ENCODE data around the gene NAXE.
"Not testable (repeated sequence)": the region's sequence is repeated elsewhere in the genome, so short reads cannot be mapped to it uniquely, and the experiment has no call there.

NAXE gene

DNA sequence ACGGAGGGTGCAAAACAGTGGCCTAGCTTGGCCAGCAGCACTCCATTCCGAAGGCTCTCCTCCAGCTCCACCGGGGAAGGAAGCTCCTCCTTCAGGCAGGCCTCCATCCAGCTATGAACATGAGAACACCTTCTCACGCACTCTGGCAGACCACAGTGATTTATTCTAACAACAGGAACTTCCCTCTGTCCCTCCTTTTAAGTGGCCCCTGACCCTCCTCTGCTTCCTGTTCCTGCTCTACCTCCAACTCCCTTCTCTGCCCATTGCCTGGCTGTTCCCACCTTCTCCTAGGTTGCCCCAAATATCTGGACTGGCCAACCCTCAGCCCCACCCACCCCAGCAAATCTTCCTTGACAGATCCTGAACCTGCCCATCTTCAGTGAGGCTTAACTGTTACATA lies 25.1 kb upstream of the NAXE start:
- DNase-seq (ENCODE audit: low read depth in 3 of 3, low spot score in 1 of 3), result no peak

DNA sequence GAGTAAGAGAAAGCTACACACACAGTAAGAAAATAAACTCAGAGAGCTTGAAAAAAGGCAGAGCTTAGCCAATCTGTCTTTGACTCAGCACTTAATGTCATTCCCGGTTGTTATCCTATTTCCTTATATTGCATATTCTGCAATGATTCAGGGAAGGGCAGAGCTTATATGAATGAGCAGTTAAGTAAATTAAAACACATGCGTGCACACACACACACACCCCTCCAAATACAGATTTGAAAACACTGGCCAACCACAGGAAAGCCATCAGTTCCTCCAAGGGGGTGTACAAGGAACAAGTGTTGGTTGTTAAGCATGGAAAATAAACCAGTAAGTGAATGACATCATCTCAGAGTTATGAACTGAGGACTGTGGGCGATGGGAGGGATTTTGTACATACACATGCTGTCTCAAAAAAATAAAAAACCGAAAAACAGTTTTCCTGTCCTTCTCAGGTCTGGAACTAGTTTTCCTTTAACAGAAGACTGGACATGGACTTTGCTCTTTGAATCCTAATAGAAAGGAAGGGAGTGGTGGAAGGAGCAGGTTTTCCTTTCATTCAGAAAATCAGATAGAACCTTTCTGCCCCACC lies 20.2 kb upstream of the NAXE start:
- no peak for DNase-seq (ENCODE audit: low read depth in 3 of 3, low spot score in 1 of 3)

DNA sequence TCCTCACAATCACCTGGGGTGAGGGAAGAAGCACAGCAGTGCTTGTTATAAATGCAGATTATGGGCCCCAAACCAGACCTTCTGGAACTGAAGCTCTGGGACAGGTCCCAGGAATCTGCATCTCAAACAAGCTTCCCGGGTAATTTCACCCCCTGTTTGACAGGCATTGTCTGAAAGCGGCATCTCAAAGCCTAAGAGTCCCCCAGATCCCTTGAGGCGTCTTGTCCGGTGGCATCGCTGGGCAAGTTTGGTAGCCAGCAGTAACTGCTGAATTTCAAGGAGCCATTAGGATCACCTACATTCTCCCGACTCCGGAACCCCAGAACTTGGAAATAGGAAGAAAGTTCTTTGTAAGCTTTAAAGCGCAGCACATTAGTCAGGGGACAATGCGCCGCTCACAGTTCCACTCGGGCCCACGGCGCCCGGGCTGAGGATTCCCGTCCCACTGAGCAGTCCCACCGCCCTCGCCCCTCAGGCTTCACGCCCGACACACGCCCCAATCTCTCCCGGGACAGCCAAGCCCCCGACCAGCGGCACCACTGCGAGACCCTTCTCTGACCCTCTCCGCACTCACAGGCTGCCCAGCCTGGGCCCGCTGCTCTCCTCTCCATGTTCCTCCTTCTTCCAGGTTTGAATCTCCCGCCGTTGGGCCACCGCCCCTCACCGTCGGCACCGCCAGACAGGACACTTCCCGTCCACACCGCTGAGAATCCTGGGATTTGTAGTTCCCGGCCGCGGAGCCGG lies 19.5 kb upstream of the NAXE start, which contains the start of gene IQGAP3:
IQGAP3 (minus strand) TSS at position 647 of the 744 bp plus-strand sequence; CDS start at position 611, 36 bp downstream.
- DNase-seq (ENCODE audit: low read depth in 3 of 3, low spot score in 1 of 3), result peak; percentile 23 to 46 (median 36)

DNA sequence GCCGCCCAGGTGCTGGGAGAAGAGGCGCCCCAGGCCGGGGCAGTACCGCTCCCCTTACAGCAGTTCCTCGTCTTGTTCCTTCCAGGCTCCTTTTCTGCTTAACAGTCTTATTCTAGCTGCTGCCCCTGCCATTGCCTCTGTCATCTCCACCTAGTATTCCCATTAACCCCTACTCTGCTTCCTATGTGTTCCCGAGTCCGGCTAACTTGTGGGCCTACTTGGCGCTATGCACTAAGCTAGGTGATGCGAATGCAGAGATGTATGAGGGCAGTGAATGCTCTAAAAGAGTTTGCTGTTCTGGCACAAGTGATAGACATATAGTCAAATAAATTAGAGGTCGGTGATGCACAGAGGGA lies 18.9 kb upstream of the NAXE start:
- no peak for DNase-seq (ENCODE audit: low read depth in 3 of 3, low spot score in 1 of 3)

DNA sequence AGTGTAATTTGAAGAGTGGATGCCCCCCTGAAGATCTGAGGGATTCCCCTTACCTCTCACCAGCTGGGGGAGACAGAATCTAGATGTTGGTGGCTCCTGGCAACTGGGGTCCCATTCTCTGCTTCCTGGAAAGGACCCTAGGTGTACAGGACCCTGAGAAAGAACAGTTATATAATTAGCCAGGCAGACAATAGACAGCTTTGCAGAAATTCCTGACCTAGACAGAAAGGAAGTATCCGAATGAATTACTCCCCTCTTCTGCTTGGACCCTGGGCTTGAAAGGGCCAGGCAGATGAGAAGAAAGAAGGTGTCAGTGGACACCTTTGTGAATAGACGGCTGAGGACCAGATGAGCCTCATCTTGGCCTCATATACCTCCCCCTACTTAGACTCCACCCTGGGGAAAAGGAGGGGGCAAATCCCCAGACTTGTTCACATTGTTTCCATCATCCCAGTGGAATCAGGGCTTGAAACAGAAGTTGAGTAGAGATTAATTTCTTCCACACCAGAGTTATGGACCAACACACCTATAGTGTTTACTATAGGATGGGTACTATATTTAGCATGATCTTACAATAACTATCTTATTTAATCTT lies 17.4 kb upstream of the NAXE start:
- no peak for DNase-seq (ENCODE audit: low read depth in 3 of 3, low spot score in 1 of 3)

DNA sequence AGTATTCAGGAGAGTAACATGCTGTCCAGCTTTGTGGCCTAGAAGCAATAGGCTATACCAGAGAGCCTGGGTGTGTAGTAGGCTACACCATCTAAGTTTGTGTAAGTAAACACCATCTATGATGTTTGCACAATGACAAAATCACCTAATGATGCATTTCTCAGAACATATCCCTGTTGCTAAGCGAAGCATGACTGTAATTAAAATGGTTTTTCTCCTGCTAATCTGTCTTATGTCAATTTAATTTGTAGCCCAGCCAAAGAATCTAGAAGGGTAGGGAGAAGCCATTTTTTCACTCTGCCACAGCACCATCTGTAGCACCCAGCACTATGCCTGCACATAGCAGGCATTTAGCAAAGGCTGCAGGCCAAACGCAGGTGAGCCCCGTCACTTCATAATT lies 14.0 kb upstream of the NAXE start:
- DNase-seq (ENCODE audit: low read depth in 3 of 3, low spot score in 1 of 3), result no peak

DNA sequence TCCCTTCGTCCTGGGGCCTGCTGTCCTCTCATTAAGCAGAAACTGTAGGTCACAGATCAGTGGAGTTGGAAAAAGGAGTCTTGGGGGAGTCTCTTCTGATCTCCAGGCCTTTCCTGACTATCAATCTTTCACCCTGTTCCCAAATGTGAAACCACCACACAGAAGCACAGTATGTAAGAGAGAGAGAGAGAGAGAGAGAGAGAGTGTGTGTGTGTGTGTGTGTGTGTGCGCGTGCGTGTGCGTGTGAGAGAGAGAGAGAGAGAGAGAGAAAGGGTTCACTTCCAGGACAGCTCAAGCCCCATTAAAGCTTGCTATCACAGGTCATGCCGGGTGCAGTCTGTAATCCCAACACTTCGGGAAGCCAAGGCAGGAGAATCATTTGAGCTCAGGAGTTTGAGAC lies 13.5 kb upstream of the NAXE start:
- DNase-seq (ENCODE audit: low read depth in 3 of 3, low spot score in 1 of 3), result no peak

DNA sequence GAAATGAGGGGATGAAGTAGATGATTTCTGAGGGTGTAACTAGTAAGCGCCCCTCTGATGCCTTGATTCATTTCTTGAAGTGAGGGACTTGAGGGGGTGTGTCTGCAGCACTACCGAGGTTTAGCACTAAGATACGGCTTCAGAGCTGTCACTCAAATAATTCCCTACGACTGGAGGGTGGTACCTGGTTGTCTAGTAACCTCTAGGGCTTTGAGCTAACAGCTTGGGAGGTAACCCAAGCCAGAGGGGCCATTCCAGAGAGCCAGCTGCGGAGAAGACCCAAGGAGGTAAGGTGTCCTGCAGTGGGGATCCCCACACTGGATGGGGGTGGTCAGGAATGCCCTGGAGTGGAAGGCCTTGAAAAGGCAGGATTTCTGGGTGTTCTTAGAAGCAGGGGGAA lies 12.1 kb upstream of the NAXE start, which contains the start of gene TTC24:
TTC24 (plus strand) TSS at position 252 of the 400 bp plus-strand sequence. CDS start 1,642 bp downstream, outside the sequence.
- no peak for DNase-seq (ENCODE audit: low read depth in 3 of 3, low spot score in 1 of 3)

DNA sequence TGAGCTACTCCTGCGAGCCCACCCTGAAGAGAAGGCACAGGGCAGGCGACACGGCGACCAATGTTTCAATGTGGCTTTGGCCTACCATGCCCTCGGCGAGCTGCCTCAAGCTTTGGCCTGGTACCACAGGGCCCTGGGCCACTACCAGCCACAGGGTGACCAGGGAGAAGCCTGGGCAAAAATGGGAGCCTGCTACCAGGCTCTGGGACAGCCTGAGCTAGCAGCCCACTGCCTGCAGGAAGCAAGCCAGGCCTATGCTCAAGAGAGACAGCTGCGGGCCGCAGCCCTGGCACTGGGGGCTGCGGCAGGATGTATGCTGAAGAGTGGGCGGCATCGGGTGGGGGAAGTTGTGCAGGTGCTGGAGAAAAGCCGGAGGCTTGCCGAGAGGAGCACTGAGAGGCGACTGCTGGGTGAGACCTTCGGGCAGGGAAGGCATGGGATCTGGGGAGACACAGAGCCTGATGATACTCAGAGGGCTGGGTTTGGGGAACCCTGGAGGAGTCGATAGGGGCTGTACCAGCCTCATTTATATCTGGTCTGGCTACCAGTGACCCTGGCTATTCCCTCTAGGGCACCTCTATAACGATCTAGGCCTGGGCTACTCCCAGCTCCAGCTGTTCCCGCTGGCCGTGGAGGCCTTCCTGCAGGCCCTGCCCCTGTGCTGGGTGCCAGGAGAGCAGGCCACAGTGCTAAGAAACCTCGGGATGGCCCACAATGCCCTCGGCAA lies 9.8 kb upstream of the NAXE start:
- DNase-seq (ENCODE audit: low read depth in 3 of 3, low spot score in 1 of 3), result no peak

DNA sequence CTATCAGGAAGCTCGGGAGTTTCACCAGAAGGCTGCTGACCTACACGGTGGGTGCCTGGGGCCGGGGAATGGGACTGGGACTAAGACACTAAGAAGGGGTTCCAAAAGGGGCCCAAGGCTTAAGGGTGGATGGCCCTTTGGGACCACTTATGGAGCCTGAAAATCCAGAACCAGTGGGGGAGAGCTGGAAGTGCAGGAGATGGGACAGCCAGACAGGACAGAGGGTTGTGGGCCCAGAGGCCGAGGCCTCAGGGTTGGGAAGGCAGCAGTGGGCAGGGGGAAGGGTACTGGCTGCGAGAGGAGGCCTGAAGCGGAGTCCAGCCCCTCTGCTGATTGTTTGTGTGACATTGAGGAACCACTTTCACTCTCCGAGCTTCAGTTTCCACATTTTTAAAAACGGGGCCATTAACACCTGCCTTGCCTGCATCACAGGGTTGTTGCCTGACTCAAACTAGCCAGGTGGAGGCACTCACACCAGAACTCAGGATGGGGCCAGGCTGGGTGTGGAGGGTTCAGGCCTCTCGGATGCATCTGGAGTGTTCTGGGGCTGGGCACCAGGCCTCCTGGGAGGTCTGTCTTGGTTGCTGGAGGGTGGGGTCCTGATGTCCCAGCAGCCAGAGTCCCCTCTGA lies 9.1 kb upstream of the NAXE start:
- DNase-seq (ENCODE audit: low read depth in 3 of 3, low spot score in 1 of 3), result no peak

DNA sequence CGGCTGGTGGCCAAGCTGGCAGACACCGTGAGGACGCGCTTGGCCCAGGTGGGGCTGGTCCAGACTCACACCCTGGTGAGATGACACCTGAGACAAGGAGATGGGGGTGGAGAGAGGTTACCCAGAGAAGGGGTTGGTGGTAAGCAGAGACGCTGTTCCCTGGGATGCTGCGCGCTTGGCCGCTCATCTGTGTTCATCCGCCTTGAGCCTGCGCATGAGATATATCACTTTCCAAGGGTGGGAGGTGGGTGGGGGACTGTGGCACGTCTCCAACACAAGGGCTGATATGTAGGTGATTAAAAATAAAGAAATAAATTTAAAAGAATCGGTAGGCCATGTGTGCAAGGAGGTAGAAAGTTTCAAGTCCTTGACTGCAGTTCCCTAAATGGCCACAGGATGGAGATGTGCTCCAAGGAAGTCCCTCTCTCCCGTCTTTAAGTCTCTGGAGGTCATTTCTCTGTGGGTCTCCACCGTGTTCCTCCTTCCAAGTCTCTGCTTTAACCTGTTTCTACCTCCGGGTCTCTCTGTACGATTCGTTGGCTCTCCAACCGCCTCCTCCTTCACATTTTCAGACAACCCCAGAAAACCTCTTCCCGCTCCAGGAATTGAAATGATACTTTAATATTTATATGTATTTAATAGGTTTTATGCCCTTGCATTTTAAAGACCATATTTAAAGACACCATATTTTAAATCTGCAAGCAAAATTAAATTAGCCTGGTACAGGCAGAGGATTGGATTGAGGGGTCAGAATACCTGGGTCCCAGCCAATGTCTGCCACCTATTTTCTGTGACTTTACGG lies 7.6 kb upstream of the NAXE start:
- DNase-seq (ENCODE audit: low read depth in 3 of 3, low spot score in 1 of 3), result peak; percentile 44 to 51 (median 46)

DNA sequence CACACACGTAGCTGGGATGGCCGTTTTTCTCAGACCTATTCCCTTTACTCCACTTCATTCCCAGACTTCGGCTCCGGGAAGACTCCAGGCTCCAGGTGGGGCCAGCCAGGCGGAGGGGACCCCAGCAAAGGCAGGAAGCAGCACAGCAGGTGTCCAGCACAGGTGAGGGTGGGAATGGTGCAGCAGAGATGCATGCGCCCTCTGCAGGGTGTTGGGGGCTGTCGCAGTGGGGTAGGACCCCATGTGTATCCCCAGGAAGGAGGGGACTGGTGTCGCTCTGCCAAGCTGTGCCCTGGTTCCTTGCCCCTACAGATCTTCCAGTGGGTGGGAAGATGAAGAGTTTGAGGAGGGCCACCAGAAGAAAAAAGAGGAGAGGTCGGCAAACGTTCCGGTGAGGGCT lies 6.8 kb upstream of the NAXE start:
- no peak for DNase-seq (ENCODE audit: low read depth in 3 of 3, low spot score in 1 of 3)

DNA sequence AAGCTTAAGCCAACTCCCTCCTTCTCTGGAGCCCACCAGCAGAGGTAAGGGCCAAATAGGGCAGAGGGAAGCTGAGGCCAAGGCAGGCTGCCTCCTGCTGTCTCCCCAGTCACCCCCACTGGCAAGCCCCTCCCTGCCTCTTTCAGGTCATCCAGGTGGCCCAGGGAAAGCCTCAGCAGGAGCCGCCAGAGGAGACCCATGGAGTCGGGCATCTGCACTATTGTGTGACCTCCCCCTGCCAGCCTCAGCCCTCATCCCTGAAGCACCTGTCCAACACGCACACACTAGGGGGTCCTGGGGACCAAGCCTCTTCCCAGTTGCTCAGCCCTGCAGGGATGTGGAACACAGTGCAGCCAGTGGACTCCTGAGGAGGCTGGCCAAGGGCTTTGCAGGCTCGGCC lies 5.3 kb upstream of the NAXE start:
- DNase-seq (ENCODE audit: low read depth in 3 of 3, low spot score in 1 of 3), result no peak

DNA sequence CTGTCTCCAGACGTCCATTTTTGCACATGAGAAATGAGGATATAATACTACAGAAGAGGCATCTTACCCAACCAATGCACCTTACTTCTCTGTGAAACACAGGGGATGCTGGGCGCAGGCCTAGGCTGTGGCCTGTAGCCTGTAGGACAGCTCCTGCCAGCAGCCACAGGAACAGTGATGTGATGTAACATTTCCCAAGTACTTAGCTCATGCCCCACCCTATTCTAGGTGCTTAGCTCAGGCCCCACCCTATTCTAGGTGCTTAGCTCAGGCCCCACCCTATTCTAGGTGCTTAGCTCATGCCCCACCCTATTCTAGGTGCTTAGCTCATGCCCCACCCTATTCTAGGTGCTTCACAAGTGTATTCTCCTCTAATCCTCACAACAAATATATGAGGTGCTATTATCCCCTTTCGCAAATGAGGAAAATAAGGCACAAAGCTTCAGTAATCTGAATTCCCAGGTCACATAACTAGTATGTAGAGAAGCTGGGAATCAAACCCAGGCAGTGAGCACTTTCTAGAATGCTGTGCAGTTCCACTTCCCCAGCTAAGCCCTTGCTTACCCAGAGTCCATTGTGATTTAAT lies 4.6 kb upstream of the NAXE start:
- DNase-seq (ENCODE audit: low read depth in 3 of 3, low spot score in 1 of 3), result no peak

DNA sequence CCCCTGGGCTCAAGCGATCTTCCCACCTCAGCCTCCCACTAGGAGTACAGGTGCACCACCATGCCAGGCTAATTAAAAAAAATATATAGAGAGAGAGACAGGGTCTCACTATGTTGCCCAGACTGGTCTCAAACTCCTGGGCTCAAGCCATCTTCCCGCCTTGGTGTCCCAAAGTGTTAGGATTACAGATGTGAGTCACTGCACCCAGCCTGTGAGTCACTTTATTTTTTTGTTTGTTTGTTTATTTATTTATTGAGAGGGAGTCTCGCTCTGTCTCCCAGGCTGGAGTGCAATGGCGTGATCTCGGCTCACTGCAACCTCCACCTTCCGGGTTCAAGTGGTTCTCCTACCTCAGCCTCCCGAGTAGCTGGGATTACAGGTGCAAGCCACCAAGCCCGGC lies 3.6 kb upstream of the NAXE start:
- not testable (repeated sequence) for DNase-seq (ENCODE audit: low read depth in 3 of 3, low spot score in 1 of 3)

DNA sequence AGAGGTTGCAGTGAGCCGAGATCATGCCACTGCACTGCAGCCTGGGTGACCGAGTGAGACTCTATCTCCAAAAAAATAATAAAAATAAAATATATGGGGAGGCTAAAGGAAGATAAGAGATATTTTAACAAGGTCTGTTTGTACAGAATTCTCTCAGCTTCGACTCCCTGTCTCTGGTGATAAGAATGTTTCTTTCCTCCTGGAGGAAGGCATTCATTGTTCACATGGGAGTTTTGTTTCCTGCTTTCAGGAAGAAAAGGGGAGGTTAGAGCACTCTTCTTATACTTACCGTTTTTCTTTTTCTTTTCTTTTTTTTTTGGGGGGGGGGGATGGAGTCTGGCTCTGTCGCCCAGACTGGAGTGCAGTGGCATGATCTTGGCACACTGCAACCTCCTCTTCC lies 2.0 kb upstream of the NAXE start:
- DNase-seq (ENCODE audit: low read depth in 3 of 3, low spot score in 1 of 3), result no peak

DNA sequence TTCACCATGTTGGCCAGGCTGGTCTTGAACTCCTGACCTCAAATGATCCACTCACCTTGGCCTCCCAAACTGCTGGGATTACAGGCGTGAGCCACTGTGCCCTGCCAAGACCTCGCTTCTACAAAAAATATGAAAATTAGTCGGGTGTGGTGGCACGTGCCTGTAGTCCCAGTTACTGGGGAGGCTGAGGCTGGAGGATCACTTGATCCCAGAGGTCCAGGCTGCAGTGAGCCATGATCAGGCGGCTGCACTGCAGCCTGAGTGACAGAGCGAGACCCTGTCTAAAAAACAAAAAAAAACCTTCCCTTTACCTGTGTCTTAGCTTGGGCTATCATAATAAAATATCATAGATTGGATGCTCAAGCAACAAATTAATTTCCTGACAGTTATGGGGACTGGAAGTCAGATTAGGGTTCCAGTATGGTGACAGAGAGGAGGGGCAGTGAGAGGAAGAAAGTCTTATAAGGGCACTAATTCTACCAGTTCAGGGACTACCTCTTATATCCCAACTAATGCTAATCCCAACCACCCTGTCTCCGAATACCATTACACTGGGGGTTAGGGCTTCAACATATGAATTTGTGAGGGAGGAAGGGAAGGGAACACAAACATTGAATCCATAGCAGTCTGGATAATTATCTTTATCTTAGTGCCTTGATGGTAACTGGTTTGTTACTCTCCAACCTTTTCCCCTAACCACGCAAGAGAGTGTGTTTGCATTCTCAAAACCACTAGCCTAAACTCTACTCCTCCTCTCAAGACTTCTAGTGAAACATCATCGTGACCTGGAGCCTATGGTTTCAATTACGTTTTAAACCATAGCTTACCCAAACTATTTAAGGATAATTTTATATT lies 1.0 kb upstream of the NAXE start:
- no peak for DNase-seq (ENCODE audit: low read depth in 3 of 3, low spot score in 1 of 3)

DNA sequence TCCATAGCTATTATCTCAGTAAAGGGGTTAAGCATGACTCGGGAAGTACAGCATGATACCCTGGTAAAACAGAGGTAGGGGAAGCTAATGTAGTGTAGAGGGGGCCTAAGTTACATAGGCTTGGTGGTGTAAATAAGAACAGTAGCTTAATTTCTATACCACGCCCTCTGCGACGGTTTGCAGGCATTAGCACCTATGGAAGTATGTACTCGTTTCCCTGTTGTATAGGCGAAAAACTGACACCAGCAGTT lies 470 bp upstream of the NAXE start:
- no peak for DNase-seq (ENCODE audit: low read depth in 3 of 3, low spot score in 1 of 3)

DNA sequence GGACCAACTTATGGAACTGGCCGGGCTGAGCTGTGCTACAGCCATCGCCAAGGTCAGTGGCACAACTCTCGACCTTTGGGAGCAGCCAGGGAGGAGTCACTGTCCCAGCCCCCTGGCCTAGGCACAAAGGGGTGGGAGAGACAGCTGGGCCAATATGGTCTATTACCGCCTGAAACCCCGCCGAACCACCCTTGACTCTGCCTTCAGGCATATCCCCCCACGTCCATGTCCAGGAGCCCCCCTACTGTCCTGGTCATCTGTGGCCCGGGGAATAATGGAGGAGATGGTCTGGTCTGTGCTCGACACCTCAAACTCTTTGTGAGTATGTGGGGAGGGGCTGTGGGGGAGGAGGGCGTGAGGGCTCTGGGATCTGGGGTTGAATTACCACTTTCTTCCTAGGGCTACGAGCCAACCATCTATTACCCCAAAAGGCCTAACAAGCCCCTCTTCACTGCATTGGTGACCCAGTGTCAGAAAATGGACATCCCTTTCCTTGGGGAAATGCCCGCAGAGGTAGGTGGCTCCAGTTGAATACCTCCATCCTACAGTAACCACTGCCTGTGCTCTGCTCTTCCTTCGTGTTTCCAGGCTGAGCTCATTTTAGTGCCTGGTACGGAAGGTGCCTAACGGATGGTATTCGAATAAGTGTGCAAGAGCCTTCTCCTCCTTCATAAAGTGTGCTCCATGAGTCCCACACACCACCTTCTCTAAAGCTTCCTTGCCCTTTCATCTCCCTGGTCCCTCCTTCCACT lies 758 bp downstream of the NAXE start:
- DNase-seq (ENCODE audit: low read depth in 3 of 3, low spot score in 1 of 3), result no peak
